Measurements from ENCODE around the gene SLC5A4.

SLC5A4 gene

DNA sequence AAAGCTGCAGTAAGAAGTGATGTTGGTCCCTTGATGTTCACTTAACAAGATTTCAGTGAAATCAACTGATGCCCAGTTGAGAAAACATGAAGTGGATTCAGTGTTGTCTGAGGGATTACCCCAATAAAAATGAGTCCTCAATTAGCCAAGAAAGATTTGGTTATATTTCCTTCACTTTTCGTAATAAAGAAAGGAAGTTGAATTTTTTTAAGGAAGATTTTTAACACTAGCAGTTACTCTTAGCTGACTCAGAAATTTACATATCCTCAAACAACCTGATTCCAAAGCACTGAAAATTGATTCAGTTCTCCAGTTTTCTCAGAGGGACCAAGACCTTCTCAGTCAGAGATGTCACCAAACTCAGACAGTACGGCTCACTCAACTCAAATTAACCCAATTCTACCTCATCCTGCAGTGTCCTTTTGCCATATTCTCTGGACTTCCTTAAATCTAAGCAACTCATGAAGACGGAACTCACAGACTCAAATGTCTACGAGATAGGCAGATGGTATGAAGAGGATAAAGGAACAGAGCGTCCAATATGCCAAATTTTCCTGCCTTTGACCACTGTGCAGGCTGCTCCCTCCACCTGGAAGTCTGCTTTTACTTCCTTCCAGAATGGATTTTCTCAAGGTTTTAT lies 22.8 kb downstream of the SLC5A4 start:
- no peak overlapping the region for H3K4me3 ChIP-seq (ENCODE audit: low read length)
- H3K9me3 ChIP-seq (replicated peaks; ENCODE audit: low read length) = no peaks in the 10 kb centered on the region
- H3K9ac ChIP-seq (ENCODE audit: low read depth, low read length) = no peak overlapping the region
- H3K4me2 ChIP-seq (ENCODE audit: low read length) = no peak overlapping the region
- H3K36me3 ChIP-seq (ENCODE audit: insufficient read depth, low read length) = no peaks in the 10 kb centered on the region
- H3K27me3 ChIP-seq (ENCODE audit: control insufficient read depth, insufficient read depth, low read length) = peaks cover 8% of the 10 kb centered on the region
- H3K4me1 ChIP-seq (ENCODE audit: control insufficient read depth, insufficient read depth, low read length) = no peaks in the 10 kb centered on the region

DNA sequence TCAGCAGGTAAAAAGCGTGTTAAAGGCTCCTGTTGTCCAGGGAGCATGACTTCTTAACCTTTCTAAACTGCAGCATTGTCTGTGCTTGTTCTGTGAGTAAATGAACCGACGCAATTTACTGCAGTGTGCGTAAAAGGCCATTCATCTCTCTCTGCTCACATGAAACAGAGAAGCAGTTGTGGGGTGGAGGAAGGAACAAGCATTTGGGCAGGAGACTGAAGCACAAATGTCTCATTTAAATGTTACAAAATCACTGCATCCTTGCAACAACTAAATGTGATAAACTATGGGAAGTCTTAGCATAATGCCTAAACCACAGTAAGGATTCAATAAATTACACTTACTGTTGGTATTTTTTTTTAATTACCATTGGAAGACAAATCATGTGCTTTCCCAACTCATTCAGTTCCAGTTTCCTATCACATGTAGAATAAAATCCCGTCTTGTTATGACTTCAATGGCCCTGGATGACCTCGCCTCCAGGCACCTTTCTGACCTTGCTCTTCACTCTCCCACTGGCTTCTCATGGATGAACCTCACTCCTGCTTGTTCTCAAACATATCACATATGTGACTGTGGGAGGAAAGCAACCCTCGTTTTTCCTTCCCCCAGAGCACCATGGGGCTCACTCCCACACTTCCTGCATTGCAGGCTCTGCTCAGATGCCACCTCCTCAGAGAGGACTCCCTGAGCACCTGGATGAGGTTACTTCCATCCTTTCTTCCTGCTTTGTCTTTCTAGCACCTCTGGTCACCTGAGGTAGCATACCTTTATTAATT lies 28.6 kb downstream of the SLC5A4 start:
- Histone ChIP-seq H3K4me3 (ENCODE audit: low read length) (no peak overlapping the region), H3K4me1 (ENCODE audit: control insufficient read depth, insufficient read depth, low read length) (no peaks in the 10 kb centered on the region), H3K36me3 (ENCODE audit: insufficient read depth, low read length) (no peaks in the 10 kb centered on the region), H3K27me3 (ENCODE audit: control insufficient read depth, insufficient read depth, low read length) (peaks cover 10% of the 10 kb centered on the region), H3K4me2 (ENCODE audit: low read length) (no peak overlapping the region), H3K9ac (ENCODE audit: low read depth, low read length) (no peak overlapping the region), H3K9me3 (replicated peaks; ENCODE audit: low read length) (no peaks in the 10 kb centered on the region)

DNA sequence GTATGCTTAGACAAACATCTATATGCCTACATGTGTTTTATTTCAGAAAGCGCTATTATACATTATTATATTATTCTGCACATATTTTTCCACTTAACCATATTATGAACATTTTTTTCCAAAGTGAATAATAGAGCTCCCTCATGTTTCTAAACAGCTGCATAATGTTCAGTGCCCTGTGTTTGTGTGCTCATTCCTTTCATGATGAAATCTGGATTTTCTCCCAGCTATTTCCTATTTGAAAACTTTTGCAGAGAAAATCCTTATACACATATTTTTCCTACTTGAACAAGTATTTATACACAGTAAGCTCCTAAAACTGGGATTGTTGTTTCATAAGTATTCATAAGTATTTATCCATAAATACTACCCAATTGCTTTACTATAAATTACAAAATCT lies 32.2 kb downstream of the SLC5A4 start:
- no peaks in the 10 kb centered on the region for H3K36me3 ChIP-seq (ENCODE audit: insufficient read depth, low read length)
- no peaks in the 10 kb centered on the region for H3K9me3 ChIP-seq (replicated peaks; ENCODE audit: low read length)
- no peak overlapping the region for H3K4me2 ChIP-seq (ENCODE audit: low read length)
- H3K4me1 ChIP-seq (ENCODE audit: control insufficient read depth, insufficient read depth, low read length) = no peaks in the 10 kb centered on the region
- peaks cover 2% of the 10 kb centered on the region for H3K27me3 ChIP-seq (ENCODE audit: control insufficient read depth, insufficient read depth, low read length)
- H3K9ac ChIP-seq (ENCODE audit: low read depth, low read length) = no peak overlapping the region
- H3K4me3 ChIP-seq (ENCODE audit: low read length) = no peak overlapping the region

DNA sequence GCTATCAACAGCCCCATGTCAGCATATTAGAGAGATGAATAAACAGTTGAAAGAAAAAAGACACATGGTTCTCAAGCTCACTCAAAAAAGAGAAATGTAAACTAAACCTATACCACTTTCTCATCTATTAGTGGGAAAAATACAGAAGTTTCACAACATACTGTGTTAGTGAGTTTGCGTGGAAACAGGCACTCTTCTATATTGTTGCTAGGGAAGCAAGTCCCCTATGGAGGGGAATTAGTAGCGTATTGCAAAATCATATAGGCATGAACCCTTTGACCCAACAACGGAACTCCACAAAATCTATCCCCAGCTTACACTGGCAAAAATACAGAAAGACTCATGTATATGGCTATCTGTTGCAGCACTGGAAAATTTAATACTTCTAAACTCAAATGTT lies 36.1 kb downstream of the SLC5A4 start:
- no peaks in the 10 kb centered on the region for H3K4me1 ChIP-seq (ENCODE audit: control insufficient read depth, insufficient read depth, low read length)
- no peaks in the 10 kb centered on the region for H3K9me3 ChIP-seq (replicated peaks; ENCODE audit: low read length)
- H3K4me3 ChIP-seq (ENCODE audit: low read length) = no peak overlapping the region
- no peaks in the 10 kb centered on the region for H3K36me3 ChIP-seq (ENCODE audit: insufficient read depth, low read length)
- H3K4me2 ChIP-seq (ENCODE audit: low read length) = no peak overlapping the region
- H3K27me3 ChIP-seq (ENCODE audit: control insufficient read depth, insufficient read depth, low read length) = no peaks in the 10 kb centered on the region
- H3K9ac ChIP-seq (ENCODE audit: low read depth, low read length) = no peak overlapping the region

DNA sequence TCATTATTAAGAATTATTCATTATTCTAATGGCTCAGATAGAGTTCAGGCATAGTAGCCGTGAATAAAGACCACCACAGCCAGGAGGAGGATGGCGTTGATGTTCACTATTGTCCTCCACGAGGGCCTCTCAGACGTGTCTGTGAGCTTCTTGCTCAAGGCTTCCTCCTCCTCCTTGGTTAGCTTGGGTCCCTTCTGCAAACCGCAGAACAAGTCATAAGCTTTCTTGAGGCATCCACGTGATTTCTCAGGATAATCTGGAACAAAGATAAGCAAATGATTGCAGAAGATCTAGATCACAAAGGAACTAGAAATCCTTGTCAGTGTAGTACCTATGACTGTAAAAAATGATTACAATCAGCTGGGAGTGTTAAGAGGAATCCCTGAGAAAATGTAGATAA lies 36.7 kb downstream of the SLC5A4 start:
- Histone ChIP-seq H3K4me1 (ENCODE audit: control insufficient read depth, insufficient read depth, low read length) (no peaks in the 10 kb centered on the region), H3K4me3 (ENCODE audit: low read length) (no peak overlapping the region), H3K9me3 (replicated peaks; ENCODE audit: low read length) (no peaks in the 10 kb centered on the region), H3K4me2 (ENCODE audit: low read length) (no peak overlapping the region), H3K36me3 (ENCODE audit: insufficient read depth, low read length) (no peaks in the 10 kb centered on the region), H3K9ac (ENCODE audit: low read depth, low read length) (no peak overlapping the region), H3K27me3 (ENCODE audit: control insufficient read depth, insufficient read depth, low read length) (no peaks in the 10 kb centered on the region)

DNA sequence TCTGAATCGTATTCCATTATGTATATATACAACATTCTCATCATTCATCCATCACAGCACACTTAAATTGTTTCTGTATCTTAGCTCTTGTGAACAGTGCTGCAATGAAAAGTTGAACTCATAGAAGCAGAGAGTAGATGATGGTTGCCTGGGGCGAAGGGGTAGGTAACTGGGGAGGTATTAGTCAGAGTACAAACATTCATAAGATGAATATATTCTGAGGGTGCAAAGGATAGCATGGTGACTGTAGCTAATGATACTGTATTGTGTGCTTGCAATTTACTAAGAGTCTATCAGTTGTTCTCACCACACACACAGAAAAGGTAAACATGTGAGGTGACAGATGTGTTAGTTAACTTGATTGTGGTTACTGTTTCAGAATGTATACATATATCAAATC lies 37.7 kb downstream of the SLC5A4 start:
- Histone ChIP-seq H3K27me3 (ENCODE audit: control insufficient read depth, insufficient read depth, low read length) (peaks cover 5% of the 10 kb centered on the region), H3K4me1 (ENCODE audit: control insufficient read depth, insufficient read depth, low read length) (no peaks in the 10 kb centered on the region), H3K36me3 (ENCODE audit: insufficient read depth, low read length) (no peaks in the 10 kb centered on the region), H3K4me2 (ENCODE audit: low read length) (no peak overlapping the region), H3K9me3 (replicated peaks; ENCODE audit: low read length) (no peaks in the 10 kb centered on the region), H3K4me3 (ENCODE audit: low read length) (no peak overlapping the region), H3K9ac (ENCODE audit: low read depth, low read length) (no peak overlapping the region)

DNA sequence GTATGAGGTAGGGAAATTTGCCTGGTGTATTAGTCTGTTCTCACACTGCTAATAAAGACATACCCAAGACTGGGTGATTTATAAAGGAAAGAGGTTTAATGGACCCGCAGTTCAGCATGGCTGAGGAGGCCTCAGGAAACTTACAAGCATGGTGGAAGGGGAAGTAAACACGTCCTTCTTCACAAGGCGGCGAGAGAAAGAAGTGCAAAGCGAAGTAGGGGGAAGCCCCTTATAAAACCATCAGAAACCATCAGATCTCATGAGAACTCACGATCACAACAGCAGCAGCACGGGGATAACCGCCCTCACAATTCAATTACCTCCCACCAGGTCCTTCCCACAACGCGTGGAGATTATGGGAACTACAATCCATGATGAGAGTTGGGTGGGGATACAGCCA lies 38.2 kb downstream of the SLC5A4 start:
- no peak overlapping the region for H3K4me2 ChIP-seq (ENCODE audit: low read length)
- no peaks in the 10 kb centered on the region for H3K4me1 ChIP-seq (ENCODE audit: control insufficient read depth, insufficient read depth, low read length)
- H3K36me3 ChIP-seq (ENCODE audit: insufficient read depth, low read length) = no peaks in the 10 kb centered on the region

DNA sequence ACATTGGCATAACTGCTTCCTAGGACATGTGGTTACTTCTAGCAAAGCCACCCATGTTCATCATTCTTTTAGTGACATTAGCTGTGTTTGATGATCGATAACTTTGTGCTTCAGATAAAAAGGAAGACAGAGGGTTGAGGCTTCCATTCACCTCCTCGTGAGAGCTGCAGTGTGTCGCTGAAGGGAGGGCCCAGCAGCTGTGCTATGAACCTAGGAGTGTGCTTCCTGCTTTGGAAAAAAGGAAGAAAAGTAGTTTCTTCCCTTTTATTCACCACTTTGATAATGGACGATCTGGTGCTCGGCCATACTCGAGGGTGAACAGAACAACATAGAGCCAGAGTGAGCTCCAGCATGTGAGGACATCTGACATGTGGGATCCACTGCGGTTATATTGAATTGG lies 44.1 kb downstream of the SLC5A4 start:
- Histone ChIP-seq H3K4me1 (ENCODE audit: control insufficient read depth, insufficient read depth, low read length) (no peaks in the 10 kb centered on the region), H3K9me3 (replicated peaks; ENCODE audit: low read length) (no peaks in the 10 kb centered on the region), H3K9ac (ENCODE audit: low read depth, low read length) (no peak overlapping the region), H3K27me3 (ENCODE audit: control insufficient read depth, insufficient read depth, low read length) (peaks cover 7% of the 10 kb centered on the region), H3K4me2 (ENCODE audit: low read length) (no peak overlapping the region), H3K4me3 (ENCODE audit: low read length) (no peak overlapping the region), H3K36me3 (ENCODE audit: insufficient read depth, low read length) (no peaks in the 10 kb centered on the region)

More for the DNA sequence above, 38.2 kb downstream of the SLC5A4 start:
- Histone ChIP-seq H3K27me3 (ENCODE audit: control insufficient read depth, insufficient read depth, low read length) (peaks cover 5% of the 10 kb centered on the region), H3K9ac (ENCODE audit: low read depth, low read length) (no peak overlapping the region), H3K9me3 (replicated peaks; ENCODE audit: low read length) (no peaks in the 10 kb centered on the region), H3K4me3 (ENCODE audit: low read length) (no peak overlapping the region)

DNA sequence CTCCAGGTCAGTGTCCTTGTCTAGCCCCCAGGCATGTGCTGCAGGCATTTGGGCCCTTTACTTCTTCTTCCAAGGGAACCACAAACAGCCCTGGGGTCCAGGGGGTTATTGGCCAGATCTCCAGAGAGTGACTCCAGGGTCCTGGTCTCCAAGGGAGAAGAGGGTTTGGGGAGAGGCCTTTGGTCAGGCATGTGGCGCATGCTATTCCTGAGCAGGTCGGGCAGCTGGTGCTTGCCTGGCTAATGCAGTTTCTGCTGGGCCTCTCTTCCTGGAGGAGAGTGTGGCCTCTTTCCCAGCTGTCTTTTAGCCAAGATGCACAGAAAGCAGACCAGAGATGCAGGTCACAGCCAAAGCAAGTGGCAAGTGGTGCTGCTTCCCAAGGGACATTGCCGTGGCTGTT lies 46.5 kb downstream of the SLC5A4 start:
- Histone ChIP-seq H3K27me3 (ENCODE audit: control insufficient read depth, insufficient read depth, low read length) (peaks cover 18% of the 10 kb centered on the region), H3K4me1 (ENCODE audit: control insufficient read depth, insufficient read depth, low read length) (no peaks in the 10 kb centered on the region), H3K36me3 (ENCODE audit: insufficient read depth, low read length) (no peaks in the 10 kb centered on the region), H3K9ac (ENCODE audit: low read depth, low read length) (no peak overlapping the region), H3K4me2 (ENCODE audit: low read length) (no peak overlapping the region), H3K4me3 (ENCODE audit: low read length) (no peak overlapping the region), H3K9me3 (replicated peaks; ENCODE audit: low read length) (no peaks in the 10 kb centered on the region)

DNA sequence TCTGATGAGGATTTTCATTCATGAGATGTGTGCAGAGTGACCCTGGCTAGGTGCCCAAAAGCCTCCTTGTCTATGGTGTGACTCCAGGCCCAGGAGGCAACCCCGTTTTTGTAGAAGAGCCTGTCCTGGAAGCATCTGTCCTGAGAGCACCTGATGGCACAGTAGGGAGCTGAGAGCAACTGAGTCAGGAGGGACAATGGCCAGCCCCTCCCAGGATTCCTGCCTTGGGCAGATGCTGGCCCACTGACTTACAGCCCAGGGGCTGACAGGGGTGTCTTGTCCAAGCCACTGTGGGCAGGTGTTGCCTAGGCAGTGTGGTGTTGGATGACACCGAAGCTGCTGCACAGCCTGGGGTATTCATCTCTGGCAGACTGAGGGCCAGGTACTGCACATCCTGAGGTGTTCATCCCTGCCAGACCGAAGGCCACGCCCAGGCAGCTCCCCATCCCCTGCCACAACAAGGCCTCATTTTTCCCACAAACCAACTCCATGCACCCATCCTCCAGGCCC lies 47.1 kb downstream of the SLC5A4 start:
- H3K4me2 ChIP-seq (ENCODE audit: low read length) = no peak overlapping the region
- H3K9ac ChIP-seq (ENCODE audit: low read depth, low read length) = no peak overlapping the region
- H3K4me3 ChIP-seq (ENCODE audit: low read length) = no peak overlapping the region
- H3K4me1 ChIP-seq (ENCODE audit: control insufficient read depth, insufficient read depth, low read length) = no peaks in the 10 kb centered on the region
- H3K9me3 ChIP-seq (replicated peaks; ENCODE audit: low read length) = no peaks in the 10 kb centered on the region
- H3K36me3 ChIP-seq (ENCODE audit: insufficient read depth, low read length) = no peaks in the 10 kb centered on the region
- peaks cover 25% of the 10 kb centered on the region for H3K27me3 ChIP-seq (ENCODE audit: control insufficient read depth, insufficient read depth, low read length)

DNA sequence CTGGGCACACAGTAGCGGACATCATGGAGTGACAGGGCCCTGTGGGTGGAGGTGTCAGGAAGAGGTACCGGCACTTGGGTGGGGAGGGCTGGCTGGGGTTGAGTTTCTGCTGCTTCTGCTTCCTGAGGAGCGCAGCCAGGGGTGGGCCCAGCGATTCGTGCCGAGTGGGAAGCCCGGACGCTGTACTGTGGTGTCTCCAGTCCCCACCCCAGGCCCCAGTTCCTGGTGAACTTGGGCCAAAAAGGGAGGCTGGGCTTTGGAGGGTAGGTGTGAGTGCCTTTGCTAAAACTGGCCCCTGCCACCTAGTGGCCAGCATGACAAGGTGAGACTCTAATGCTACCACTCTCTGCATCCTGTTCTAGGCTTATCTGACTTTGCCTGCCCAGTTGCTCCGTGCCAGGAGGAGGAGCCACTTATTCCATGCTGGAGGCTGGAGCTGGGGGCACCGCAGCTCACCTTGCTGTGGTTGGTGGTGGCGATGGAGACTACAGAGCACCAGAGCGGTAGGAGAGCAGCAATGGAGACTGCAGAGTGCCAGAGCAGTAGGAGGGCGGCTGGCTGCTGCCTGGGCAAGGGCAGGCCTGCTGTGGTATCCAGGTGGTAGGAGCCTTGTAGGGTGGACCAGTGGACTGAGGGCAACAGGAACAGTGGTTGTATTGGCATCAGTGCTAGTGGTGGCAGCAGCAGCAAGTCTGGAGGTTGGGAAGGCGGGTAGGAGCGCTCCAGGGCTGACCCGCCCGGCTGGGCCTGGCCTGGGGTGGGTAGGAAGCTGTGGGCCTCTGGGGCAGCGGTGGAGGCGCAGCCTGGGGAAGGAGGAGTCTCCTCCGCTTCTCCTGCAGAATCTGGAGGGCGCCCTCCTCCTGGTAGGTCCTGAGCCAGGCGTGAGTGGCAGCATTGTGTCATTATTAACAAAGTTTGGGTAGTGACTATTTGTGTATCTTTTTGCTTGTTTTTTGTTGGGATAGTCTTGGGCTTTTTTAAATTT lies 48.1 kb downstream of the SLC5A4 start:
- Histone ChIP-seq H3K4me2 (ENCODE audit: low read length) (no peak overlapping the region), H3K4me3 (ENCODE audit: low read length) (no peak overlapping the region), H3K27me3 (ENCODE audit: control insufficient read depth, insufficient read depth, low read length) (peaks cover 24% of the 10 kb centered on the region), H3K9ac (ENCODE audit: low read depth, low read length) (no peak overlapping the region), H3K4me1 (ENCODE audit: control insufficient read depth, insufficient read depth, low read length) (no peaks in the 10 kb centered on the region), H3K36me3 (ENCODE audit: insufficient read depth, low read length) (no peaks in the 10 kb centered on the region), H3K9me3 (replicated peaks; ENCODE audit: low read length) (no peaks in the 10 kb centered on the region)

Measured in skeletal muscle satellite cell (primary cell).